ENCODE measurements around the gene DDX5. TPM values are rescaled to one million over a fixed set of nuclear protein-coding genes. Genes with fewer than 3 reads are reported as not detected.

DDX5 gene
- total RNA-seq, 1 donor from 2014 or later: 377 TPM

Small RNA genes lying within 50 kb of the gene (small RNA-seq; reads per million reads assigned to genes)
- gene ATP5MFP4: not detected

Other genes with a start within 250 kb of the DDX5 start
- 28.2 TPM for gene TEX2, start 243.0 kb downstream of the DDX5 start, total RNA-seq
- gene PECAM1, start 115.4 kb downstream of the DDX5 start, total RNA-seq: 7.2 TPM
- gene MILR1, start 57.2 kb downstream of the DDX5 start, total RNA-seq: 2.2 TPM
- 12.6 TPM for gene POLG2, start 9.2 kb downstream of the DDX5 start, total RNA-seq
- 106 TPM for gene CEP95, start 688 bp upstream of the DDX5 start, total RNA-seq
- 78.5 TPM for gene SMURF2, start 156.0 kb upstream of the DDX5 start, total RNA-seq

Measured in occipital lobe (tissue), 2 donors.